ENCODE measurements around the gene COMMD9.

Gene COMMD9

DNA sequence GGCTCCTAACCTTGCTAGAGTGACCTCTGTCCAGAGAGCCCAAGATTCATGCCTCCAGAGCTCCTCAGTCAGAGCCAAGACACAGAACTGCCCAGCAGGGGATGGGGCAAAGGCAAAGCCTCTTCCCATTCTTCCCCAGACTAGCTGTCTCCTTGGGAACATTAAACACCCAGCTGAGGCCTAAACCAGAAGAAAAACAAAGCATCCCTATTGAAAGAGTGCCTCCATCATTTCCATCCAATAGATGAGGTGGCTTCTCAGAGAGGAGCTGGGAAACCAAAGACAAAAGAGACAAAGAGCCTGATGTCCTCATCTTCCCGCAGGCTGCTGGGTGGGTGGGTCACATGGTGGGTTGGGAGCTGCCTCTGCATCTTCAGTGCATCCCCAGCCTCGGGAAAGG lies 37.4 kb downstream of the COMMD9 start:
- no peak for DNase-seq

- DNase-seq: no peak
Measured at GRCh38 chr11:36249246-36249645, 40.0 kb downstream of the COMMD9 start.

DNA sequence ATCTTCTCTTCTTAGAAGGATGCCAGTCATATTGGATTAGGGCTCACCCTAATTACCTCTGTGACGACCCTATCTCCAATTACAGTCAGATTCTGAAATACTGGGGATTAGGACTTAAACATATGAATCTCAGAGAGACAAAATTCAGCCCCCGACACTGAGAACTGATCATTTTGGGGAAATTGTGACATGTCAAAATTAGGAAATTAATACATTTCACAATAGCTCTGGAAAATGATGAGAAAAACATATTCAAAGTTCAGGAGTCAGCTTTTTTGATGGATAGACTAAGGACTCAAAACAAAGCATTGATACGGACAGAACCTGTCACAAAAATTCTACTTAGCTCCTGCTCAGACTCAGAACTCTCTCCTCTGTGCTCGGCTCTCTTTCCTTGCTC lies 40.8 kb downstream of the COMMD9 start:
- no peak for DNase-seq

DNA sequence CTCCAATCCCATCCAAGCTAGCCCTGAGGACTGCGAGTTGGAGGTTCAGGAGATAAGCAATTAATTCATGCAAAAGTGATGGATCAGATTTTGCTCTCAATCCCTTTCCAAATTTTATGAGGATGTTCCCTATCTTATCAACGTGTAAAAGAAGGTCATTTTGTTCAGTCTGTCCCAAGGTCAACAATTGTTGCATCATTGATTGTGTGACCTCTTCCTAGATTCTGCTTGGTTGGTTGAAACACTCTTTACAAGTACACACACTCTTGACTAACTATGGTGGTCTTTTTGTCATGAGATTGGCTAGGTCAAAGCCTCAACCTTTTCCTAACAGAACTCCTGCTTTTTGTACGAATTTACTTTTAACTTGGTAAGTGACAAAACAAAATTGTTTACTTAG lies 41.7 kb downstream of the COMMD9 start:
- no peak for DNase-seq

DNA sequence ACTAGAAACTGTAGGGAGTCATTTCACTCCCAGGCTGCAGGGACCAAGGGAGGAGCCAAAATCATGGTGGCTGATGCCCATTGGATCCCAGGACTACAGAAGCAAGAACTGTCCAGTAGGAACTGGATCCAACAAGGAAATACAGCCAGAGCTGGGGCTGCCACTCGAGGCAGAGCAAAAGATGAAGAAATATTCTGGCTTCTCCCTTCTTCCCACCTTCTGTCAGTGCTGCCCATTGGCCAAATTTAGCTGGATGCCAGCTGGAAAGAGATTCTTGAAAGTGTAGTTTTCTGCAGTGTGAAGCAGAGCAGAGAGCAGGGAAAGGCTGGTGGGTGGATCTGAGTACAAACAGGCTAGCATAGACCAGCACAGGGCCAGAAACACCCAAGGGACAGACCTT lies 45.6 kb downstream of the COMMD9 start:
- no peak for DNase-seq

DNA sequence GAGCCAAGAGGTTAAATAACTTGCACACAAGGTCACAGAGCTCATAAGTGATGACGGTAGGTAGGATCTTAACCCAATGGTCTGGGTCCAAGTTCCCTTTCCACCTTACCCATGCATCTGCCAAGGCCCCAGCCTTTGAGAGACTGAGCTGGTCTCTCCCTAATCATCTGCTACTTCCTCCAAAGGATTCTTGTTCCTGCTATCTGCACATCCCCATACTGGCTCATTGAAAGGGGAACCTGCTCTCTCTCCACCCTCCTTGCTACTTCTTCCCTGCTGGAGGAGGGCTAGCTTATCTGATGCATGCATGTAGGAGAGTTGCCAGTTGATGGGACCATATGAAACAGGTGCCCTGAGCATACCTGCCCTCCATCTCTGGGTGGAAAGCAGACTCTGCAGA lies 47.7 kb downstream of the COMMD9 start:
- no peak for DNase-seq

DNA sequence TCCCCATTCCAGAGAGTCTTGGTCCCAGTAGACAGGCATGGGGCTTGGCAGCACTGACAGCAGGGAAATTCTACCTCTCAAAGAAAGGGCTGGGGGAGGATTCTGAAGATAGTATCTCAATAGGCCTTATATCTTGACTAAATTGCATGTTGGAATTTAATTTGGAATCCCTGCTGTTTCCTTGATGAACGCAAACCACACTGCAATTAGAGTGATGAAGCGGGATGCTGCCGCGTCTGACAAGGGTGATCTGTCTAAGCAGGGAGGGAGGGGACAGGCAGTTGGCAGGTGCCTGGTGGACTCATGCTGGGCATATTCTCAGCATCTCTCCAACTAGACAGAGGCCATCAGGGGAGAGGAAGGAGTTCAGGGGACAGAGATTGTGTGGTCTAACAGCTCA lies 48.4 kb downstream of the COMMD9 start:
- DNase-seq: no peak

DNA sequence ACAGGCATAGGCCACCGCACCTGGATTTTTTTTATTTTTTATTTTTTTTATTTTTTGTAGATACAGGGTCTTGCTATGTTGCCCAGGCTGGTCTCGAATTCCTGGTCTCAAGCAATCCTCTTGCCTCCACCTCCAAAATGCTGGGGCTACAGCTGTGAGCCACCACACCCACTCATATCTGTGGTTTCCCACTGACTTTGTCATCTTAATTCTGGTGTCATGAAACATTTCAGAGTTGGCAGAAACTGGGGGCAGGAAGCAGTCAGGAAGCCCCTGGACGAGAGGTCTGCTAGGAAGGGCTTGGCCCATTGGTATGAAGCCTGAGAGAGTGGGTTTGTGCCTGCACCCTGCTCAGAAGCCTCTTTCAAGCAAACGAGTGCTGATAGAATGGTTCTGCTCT lies 49.1 kb downstream of the COMMD9 start:
- DNase-seq: no peak

GRCh38 chr11:36239636-36240035 lies 49.6 kb downstream of the COMMD9 start:
- peak; percentile 80 for DNase-seq

- DNase-seq: no peak
Measured at GRCh38 chr11:36238881-36239280, 50.3 kb downstream of the COMMD9 start.

DNA sequence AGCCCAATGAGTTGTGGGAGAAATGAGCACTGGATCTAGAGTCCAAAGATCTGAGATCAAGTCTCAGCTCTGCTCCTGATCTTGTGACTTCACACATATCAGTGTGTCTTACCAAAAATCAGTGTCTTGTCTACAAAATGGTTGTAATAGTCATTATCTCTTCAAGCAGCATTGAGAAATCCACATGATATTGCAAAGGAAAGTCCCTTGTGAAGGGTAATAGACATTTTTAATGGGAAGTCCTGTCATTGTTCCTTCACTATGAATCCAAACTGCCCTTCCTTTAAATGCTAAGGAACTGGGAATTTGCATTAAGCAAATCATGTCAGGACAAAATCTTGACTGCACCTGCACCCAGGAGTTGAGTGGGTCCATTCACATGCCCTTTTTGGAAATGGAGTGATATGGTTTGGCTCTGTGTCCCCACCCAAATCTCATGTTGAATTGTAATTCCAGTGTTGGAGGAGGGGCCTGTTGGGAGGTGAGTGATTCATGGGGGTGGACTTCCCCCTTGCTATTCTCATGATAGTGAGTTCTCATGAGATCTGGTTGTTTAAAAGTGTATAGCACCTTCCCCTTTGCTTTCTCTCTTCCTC lies 51.1 kb downstream of the COMMD9 start:
- no peak for DNase-seq

DNA sequence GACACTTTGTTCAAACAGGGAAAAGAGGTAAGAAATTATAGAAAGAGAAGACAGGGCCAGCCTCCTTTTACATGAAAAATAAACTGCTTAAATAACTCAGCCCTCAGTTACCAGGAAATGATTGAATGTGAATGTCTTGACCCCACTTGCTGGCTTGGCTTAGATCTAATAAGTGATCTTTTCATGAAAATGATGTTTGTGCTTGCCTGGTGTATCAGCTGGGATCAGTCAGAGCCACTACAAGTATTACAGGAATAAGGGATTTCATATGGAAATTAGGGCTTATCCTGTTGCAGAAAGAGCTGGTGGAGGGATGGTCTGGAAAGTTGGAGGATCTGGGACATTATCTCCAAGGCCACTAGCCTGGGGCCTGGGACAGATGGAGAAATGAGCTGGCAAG lies 51.8 kb downstream of the COMMD9 start:
- DNase-seq: no peak

GRCh38 chr11:36235750-36236149 lies 53.5 kb downstream of the COMMD9 start:
- no peak for DNase-seq

DNA sequence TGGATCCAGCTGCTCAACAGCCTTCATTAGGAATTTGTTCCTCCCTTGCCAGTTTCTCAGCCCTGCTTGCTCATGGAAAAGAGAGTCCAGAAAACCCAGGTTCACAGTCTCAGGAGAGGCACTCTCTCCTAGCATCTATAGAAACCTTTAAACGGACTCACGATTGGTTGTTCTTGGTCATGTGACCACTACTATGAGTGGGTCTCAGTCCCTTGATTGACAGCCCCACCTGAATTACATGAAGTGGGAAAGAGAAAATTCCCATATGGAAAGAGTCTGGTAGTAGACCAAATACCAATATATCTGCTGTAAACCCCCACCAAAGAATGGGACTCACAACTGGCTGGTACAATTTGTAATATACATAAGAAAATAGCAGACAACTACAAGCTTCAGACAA lies 54.4 kb downstream of the COMMD9 start:
- no peak for DNase-seq

DNA sequence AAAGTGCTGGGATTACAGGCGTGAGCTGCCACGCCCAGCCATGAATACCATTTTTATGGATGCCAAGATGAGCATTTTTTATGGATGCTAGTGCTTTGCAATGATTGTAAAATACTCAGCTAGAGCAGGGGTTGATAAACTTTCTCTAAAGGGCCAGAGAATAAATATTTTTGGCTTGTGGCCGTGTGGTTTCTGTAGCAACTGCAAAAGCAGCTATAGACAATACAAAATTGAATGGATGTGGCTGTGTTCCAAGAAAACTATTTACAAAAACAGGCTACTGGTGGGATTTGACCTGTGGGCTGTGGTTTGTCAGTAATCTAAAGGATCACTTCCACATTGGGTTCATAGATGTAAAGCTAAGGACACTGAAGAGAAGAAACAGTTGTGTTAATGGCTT lies 56.0 kb downstream of the COMMD9 start:
- no peak for DNase-seq

- DNase-seq: no peak
Measured at GRCh38 chr11:36230779-36231699, 58.2 kb downstream of the COMMD9 start.

DNA sequence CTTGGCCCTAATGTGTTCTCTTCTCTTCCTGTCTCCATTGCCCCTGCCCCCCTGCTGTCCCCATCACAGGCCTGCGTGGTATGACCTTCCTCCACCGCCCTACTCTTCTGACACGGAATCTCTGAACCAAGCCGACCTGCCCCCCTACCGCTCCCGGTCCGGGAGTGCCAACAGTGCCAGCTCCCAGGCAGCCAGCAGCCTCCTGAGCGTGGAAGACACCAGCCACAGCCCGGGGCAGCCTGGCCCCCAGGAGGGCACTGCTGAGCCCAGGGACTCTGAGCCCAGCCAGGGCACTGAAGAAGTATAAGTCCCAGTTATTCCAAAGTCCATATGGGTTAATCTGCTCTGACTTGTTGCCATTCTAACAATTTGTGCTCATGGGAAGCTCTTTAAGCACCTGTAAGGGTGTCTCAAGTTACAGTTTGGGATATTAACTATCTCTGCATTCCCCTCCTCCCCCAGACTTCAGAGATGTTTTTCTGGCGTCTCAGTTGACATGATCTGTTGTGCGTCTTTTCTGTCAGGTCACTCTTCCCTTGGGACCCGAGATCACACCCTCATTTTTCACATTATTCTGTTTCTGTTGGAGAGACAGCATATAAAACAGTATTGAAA lies 60.0 kb downstream of the COMMD9 start:
- DNase-seq: peak; percentile 94

GRCh38 chr11:36228689-36229088 lies 60.5 kb downstream of the COMMD9 start:
- no peak for DNase-seq

GRCh38 chr11:36227044-36227443 lies 62.2 kb downstream of the COMMD9 start:
- DNase-seq: no peak

GRCh38 chr11:36224209-36224882 lies 64.9 kb downstream of the COMMD9 start:
- DNase-seq: peak; percentile 63

DNA sequence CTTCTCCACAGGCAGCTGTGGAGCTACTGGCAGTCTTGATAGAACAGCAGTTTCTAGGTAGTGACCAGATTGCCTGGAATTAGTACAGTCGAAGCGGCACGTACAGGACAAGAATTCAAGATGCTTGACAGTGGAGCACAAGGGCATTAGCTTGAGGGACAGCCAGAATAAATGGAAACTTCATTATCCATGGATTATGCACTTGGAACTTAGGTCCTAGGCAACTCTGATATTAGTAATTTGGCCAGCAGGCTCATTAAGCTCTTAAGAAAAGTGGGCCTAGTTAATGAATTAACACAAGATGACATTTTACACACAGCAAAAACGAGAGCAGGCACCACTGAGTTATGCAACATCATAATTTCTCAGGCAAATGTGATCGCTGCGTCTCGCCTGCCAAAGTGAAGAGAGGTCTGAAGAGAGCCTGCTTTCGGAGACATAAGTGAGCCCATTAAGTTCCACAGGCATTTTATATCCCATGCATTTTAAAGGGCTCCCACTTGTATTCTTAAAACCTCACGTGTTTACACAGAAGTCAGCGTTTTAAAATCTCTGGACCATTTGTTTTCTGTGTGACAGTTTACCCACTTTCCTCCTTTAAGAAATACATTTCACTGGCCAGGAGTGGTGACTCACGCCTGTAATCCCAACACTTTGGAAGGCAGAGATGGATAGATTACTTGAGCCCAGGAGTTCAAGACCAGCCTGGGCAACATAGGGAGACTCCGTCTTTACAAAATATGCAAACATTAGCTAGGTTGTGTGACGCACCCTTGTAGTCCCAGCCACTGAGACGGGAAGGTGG lies 66.2 kb downstream of the COMMD9 start:
- DNase-seq: no peak
